Hematopoietic multipotent progenitor cell (in vitro differentiated cells): ENCODE data around the gene AMZ1. TPM values are rescaled to one million over a fixed set of nuclear protein-coding genes. Genes with fewer than 3 reads are reported as not detected.
"Not testable (repeated sequence)": the region's sequence is repeated elsewhere in the genome, so short reads cannot be mapped to it uniquely, and the experiment has no call there.

Experiments used
- DNase-seq, 3 donors: peaks; one replicate each; pipeline ENCODE4 v3.0.0-alpha.2; 2011 to 2015; ENCODE audit warnings: low read depth in 2 of 3, low spot score in 2 of 3
- total RNA-seq: library from RNA; depleted of rRNA; stranded (reverse); fragments of >200 nt; gene quantifications from one replicate; pipeline ENCODE4 v1.2.3, GENCODE V29; 2012

The AMZ1 gene
- total RNA-seq, 1 donor: 2.4 TPM

DNA sequence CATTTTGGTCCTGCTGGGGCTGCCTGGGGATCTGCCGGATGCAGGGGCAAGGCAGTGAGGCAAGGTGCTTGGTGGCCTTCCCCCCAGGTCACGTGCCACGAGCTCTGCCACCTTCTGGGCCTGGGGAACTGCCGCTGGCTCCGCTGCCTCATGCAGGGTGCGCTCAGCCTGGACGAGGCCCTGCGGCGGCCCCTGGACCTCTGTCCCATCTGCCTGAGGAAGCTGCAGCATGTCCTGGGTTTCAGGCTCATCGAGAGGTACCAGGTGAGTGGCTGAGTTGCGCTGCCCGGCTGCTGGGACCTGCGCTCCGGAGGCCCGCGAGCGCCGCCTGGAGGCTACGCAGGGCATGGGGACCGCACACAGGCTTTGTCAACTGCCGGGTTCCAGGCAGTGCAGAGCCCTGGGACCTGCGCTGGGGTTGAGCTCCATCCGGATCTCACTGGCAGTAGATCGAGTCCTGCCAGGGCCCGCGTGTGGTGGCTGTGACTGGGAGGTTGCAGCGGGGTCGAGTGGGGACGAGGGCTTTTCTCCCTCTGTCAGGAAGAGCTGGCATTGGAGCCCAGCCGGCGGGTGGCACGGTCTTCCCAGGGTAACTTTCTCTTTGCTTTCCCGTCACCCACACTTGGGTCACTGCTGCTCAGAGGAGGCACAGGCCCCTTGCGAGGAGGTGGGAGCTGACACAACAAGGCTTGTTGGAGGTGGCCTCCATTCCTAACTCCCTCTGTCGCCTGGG lies 21.7 kb downstream of the AMZ1 start:
- peak; percentile 72 to 81 (median 80) for DNase-seq

DNA sequence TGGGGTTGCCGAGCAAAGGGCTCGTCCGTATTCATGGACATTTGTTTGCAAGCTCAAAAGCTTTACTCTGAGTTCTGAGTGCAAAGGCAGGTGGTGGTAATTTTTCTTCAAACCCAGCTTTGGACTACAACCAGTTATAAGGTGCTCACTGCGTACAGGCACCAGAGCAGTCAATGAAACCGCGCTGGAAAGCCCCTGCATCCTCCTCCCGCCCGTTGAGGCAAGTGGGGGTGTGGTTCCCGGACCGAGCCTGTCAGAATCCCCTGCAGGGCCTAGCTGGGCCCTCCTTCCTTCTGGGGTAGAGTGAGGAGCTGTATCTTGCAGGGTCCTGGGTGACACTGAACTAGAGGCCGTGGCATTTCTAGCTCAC lies 22.3 kb downstream of the AMZ1 start:
- no peak for DNase-seq

DNA sequence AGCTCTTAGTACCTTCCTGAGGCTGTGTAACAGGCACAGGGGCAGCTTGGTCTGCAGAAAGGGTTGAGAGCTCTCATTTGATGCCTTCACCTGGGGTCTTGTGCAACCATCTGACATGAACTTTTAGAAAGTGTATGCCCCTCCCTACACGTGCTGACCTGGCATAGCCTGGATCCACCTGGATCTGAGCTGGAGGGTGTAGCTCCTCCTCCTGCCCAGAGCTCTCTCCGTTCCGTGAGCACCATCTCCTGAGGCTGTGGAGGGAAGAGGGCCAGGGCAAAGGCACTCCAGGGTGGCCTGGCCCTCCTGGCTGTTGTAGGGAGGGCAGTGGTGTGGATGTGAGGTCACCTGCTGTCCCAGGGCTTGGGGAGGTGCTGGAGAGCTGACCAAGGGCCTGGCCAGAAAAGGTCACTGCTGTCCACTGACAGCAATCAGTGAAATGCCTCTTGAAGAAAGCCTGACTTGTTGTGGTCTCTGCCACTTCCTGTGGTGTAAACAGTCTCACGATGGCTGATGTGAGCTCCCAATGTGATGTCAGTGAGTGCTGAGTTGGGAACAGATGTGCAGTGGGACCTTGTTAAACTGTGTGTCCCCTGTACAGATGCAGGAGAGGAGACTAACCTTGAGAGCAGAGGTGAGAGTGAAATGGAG lies 23.0 kb downstream of the AMZ1 start:
- DNase-seq: peak in 1 of 3 donors; percentile 52

DNA sequence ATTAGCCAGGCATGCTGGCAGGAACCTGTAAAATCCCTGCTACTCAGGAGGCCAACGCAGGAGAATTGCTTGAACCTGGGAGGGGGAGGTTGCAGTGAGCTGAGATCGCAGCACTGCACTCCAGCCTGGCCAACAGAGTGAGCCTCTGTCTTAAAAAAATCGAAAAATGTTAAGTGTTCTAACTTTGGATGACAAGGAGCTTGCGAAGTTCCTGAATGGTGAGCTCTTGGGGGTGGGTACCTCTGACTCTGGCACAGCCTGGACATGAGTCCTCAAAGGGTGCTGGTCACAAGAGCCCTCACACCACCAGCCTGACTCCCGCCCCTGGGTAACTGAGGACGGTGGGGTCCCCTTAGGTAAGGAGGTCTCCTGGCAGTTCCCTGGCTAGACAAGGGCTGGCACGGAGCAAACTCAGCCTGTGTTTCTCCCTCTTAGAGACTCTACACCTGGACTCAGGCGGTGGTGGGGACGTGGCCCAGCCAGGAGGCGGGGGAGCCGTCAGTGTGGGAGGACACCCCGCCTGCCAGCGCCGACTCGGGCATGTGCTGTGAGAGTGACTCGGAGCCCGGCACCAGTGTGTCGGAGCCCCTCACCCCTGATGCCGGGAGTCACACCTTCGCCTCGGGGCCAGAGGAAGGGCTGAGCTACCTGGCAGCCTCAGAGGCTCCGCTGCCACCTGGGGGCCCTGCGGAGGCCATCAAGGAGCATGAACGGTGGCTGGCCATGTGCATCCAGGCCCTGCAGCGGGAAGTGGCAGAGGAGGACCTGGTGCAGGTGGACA lies 24.1 kb downstream of the AMZ1 start:
- DNase-seq: no peak

DNA sequence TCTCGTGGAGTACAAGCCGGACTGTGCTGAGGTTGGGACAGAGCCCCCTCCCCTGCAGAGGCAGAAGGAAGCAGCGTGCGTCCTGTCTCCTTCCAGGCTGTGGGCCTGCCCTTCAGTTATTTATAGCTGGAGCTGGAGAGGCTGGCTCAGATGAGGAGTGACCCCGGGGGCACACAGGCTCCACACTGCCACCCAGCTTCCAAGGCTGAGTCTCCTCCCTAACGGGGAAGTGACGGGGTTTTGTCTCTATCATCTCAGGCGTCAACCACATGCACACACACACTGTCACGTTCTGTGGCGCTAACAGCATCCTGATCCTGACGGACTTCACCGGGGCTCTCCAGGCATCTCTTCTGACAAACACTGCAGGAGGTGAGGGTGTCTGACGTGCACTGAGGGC lies 25.4 kb downstream of the AMZ1 start:
- peak in 2 of 3 donors; percentile 71 to 73 for DNase-seq

DNA sequence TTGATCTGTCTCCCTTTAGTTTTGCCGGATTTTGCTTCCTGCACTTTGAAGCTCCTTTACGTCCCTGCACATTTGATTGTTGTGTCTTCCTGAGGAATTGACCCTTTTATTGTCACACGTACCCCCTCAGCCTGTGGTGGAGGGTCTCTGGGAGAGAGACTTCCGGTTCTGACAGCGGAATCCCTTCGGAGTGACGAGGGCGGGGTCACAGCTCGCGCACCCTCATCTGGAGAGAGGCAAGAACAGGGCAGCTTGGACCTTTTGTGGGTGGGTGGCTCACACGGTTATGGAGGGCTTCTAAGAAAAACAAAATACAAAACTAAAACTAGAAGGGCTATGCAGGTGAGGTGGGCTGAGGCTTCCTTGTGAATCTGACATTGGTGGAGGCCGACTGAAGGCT lies 26.0 kb downstream of the AMZ1 start:
- no peak for DNase-seq

DNA sequence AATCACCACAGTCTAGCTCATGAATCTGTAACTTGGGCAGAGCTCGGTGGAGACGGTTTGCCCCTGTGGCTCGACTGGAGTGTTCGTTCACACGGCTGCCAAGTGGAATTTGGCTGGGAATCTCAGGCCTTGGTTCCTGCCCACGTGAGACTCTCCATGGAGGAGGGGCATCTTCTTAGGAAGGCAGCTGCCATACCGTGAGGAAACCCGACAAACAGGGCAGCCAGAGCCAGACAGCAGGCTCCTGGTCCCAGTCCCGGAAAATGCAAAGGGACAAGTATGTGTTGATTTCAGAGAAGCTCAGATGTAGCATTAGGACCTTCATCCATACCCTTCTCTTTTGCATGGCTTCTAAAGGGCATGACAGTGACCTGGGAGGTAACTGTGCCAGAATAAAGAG lies 26.6 kb downstream of the AMZ1 start:
- no peak for DNase-seq

DNA sequence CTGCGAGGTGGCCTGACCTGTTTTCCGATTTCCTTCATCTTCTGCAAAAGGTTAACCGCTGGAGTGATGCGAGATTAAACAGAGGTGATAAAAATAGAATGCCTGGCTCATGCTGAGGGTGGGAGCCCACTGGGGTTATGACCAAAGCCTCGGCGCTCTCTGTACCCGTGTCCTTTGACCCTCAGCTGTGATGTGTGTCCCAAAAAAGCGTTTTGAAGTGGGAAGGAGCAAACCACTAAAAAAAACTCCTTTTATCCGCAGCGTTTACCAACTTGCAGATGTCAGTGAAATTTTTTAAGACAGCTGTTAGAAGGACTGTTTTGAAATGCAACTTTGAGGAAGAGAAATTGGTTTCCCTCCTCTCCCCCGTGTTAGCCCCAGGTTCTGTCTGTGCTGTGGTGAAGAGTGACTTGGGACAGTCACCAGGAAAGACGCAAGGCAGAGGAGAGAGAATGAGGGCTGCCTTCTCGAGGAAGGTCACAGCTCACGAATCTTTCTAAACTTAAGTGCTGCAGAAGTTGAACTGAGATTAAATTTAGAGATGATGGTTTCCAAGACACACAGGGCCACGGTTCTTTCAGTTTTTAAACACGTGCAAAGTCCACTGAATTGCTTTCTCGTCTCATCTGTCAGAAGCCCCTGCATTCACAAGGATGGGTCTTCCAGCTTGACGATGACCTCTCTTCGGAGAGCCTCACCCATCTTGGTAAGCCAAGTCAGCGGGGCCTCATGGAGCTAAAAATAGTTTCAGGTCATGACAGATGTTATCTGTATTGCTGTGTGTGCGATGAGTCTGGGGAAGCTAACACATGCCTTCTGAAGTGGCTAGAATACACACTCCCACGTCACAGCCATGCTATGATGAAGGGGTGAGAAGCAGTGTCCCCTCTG lies 27.6 kb downstream of the AMZ1 start:
- DNase-seq: no peak

DNA sequence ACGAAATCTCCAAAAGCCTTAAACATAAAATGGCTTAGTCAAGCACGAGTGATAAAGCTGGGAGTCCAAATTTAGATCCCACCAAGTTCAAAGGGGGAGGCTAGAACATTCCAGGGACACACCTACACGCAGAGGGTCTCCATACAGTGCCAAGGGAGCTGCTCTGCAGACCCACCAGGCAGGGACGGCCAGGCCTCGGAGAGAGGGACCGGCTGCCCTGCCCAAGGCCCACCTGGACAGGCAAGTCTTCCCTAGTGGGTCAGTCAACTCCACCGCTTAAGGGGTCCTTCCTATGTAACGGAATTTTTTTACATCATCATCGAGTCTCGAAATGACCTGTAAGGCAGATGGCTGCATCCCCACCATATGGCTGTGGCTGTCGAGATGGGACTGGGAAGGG lies 28.5 kb downstream of the AMZ1 start:
- DNase-seq: no peak

DNA sequence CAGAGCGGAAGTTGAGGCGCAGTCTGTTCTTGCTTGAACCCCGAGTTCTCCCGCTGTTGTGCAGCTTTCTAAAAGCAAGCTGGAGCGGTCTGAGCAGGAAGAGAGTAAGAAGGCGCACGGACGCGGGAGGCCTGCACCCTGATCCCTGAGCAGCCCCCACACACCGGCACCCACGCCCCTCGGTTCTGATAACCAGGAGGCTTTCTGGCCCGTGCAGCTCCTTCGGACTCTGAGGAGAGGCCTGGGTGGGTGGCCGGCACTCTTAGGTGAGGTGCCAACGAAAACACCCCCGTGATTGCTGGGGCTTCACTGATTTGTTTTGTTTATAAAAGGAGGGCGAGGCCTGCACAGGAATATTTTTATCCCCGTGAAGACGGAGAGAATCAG lies 28.9 kb downstream of the AMZ1 start:
- DNase-seq: no peak

DNA sequence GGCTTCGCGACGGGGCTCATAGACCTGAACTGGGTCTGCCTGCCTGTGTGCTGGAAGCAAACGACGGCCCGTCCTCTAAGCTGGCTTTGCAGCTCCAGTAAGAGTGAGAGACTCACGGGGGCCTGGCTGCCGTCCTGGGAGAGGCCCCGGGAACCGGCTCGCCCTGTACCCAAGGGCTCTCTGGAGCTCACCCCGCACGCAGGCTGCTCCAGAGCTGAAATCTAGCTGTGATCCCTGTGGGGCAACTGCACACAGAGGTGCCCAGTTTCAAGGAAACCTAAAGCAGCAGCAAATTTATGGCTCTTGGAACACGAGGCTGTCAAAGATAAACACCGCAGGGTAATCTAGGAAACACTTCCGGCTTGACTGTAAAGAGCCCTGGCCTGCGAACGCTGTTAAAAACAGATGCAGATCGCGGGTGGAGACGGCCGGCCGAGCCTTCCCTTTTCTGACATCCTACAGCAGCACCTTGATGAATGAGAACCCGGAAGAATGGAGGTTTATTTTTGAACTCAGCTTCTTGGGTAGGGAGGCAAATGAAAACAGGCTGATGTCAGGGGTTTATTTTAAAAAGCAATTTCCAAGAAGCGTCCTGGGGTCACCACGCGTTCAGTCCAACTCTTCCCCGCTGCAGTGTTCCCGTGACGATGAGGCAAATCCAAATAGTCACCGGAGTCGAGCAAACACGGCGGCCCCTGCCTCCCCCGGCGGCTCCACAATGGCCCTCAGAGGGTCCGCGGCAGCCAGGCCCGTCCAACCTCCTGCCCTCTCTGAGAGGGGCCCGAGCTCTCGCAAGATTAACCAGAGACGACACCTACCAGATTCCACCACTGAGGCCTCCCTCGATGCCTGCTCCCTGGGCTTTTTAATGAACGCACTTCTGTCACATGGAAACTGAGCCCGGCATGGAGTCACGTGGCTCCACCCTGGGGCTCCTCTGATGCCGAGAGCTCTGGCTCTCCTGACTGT lies 29.6 kb downstream of the AMZ1 start:
- DNase-seq: peak in 2 of 3 donors; percentile 82 to 92

DNA sequence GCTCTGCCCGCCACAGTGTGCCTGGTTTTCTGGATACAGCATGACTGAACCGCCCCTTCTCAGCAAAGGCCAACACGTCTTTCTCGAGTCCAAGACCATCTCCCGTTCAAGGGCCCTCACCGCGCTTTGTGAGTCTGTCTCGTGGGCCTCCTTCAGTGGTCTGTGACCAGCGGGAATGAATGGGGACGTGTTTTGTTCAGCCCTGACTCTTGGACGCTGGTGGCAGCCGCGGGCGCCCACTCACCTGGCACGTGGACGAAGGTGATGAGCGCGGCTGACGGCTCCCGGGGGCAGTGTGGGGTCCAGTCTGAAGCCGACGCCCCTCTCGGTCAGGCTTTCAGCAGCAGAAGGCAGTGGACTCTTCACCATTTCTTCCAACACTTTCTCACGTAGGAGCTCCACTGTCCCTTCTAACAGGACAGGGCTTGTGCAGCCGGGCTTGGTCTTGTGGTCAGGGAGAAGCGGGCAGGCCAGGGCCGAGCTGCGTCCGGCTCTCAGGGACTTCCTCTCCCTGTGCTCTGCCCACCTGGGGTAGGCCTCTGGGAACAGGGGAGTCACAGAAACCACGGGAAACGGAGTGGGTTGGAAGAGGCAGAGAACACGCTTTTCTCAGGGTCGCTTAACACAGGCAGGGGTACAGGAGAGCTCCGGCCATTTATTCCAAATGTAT lies 30.4 kb downstream of the AMZ1 start:
- DNase-seq: no peak

DNA sequence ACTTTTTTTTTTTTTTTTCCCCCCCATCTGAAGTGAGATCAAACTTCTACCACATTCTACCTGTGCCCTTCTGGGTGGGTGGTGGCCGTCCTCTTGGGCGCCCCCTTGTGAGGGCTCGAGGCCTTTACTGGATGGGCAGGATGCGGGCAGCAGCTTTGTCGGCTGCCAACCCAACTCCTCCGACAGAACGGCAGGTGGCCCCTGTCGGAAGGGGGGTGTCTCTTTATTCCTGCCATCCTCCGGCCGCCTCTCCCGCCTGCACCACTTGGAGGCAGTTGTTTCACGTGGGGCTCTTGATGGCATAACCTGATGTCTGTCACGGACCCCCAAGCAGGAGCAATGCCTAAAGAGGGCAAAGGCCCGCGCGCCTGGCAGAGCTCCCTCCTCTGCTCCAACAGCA lies 31.0 kb downstream of the AMZ1 start:
- DNase-seq: peak in 2 of 3 donors; percentile 76 to 82

DNA sequence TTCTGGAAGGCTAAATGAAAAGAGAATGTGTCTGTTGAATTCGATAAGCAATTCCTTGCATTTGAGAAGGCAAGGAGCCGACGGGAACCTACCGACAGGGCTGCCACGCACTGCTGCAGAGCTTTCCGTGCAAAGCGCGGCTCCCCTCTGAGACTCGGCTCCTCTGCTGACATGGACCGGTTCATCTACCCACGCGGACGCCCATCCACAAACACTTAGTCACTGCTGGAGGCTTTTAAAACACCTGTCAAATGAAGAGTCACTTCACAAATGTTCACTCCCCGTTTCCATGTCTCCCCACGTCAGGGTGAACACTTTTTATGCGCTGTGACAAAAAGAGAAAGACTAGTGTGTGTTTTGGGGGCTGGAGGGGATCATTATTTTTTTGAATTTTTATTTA lies 32.0 kb downstream of the AMZ1 start:
- DNase-seq: no peak

DNA sequence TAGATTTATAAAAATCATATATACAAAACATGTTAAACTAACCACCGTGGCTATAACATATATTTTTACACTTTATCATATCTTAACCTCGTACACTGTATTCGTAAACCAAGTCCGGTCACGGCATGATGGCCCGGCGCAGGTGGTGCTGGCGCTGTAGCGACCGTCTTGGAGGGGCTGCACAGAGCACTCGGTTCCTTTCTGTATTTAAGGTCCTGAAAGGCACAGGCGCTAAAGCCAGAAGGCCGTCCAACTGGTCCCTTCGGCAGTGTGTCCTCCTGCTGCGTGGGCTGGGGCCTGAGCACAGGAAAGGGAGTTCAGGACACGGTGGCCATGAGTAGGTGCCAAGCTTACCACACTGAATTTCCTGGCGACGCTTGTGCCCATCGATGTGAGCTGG lies 33.8 kb downstream of the AMZ1 start:
- no peak for DNase-seq

DNA sequence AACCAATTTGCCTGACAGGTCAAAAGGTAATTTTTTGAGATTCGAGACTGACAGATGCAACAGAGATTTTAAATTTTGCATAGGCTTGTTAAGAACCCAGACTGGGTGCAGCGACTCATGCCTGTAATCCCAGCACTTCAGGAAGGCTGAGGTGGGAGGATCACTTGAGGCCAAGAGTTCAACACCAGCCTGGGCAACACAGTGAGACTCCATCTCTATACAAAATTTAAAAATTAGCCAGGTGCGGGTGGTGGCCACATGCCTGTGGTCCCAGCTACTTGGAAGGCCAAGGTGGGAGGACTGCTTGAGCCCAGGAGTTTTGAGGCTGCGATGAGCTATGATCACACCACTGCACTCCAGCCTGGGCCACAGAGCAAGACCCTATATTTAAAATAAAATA lies 34.6 kb downstream of the AMZ1 start:
- DNase-seq: no peak

DNA sequence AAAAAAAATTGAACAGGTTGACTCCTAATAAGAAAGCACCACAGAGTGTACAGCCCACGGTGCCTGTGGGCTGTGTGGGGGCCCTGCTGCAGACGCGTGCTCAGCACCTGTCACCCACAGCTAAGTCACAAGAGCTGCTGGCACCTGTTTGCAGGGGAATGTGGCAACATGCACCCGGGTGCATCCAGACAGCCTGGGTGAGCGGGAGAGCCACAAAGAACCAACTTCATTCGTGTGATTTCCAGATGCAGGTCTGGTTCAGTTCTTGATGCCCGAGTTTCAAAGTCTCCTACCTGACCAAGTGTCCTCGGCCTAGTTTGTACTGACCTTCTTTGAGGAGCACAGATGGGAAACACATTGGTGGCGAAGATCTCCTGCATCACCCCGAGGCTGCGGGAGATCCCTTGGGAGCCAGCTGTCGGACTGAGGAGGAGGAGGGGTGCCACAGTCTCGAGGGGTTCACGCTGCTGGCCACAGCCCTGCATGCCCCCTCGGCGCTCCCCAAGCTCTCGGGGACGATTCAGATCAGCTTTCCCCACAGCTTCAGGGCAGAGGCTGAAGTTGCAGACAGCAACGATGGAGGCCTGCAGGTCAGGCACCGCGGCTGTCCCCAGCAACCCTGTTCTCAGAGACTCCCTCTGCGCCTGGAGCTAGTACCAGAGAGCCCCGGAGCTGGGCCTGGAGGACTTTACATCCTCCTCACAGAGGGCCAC lies 35.3 kb downstream of the AMZ1 start:
- DNase-seq: no peak

DNA sequence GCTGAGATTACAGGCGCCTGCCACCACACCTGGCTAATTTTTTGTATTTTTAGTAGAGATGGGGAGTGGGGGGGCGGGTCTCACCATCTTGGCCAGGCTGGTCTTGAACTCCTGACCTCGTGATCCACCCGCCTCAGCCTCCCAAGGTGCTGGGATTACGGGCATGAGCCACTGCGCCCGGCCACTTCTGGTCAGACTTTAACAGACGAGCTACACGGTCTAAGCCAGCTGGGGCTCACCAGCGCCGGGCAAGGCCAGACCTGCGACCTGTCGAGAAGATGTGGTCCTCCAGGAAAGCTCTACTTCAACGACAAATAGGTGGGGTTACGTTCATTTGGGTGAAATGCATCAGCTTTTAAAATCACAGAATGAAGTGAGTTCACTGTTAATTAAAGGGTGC lies 36.0 kb downstream of the AMZ1 start:
- DNase-seq: not testable (repeated sequence)
